Frontal cortex (tissue), 4 donors: Measurements from ENCODE around the gene OTOGL. TPM values are rescaled to one million over a fixed set of nuclear protein-coding genes. Genes with fewer than 3 reads are reported as not detected.
"Not testable (repeated sequence)": the region's sequence is repeated elsewhere in the genome, so short reads cannot be mapped to it uniquely, and the experiment has no call there.

Source experiments
- DNase-seq, 2 donors: peaks; one replicate each; pipeline ENCODE4 v3.0.0; 2012; ENCODE audit warnings: low spot score in 2 of 2
- FAIRE-seq: peaks from 2 replicates; lab custom pipeline; 2012; peaks lifted over from hg19 to GRCh38; lab: Jason Lieb, UNC
- total RNA-seq: library from RNA; depleted of rRNA; stranded (reverse); fragments of >200 nt; gene quantifications from one replicate; pipeline ENCODE4 v1.2.3, GENCODE V29; 2014
- donor health status: control.
- donor health status: control.
- donor health status: control.

OTOGL gene
- 0.41 TPM for total RNA-seq

- DNase-seq, result no peak
- FAIRE-seq, result no peak
Observed at GRCh38 chr12:80099259-80099658, at the start of gene OTOGL. OTOGL (plus strand) TSS chr12:80099537; CDS start chr12:80209432, 109,895 bp downstream.

- DNase-seq (no peak), FAIRE-seq (no peak)
Observed at GRCh38 chr12:80050236-80050635, 49.1 kb upstream of the OTOGL start.

GRCh38 chr12:80053051-80053790 is 46.1 kb upstream of the OTOGL start:
- peak in 1 of 2 donors; percentile 10 for DNase-seq
- no peak for FAIRE-seq

- DNase-seq (no peak), FAIRE-seq (no peak)
Observed at GRCh38 chr12:80056232-80056631, 43.1 kb upstream of the OTOGL start.

- DNase-seq (no peak), FAIRE-seq (no peak)
Observed at GRCh38 chr12:80056845-80057244, 42.5 kb upstream of the OTOGL start.

- FAIRE-seq (no peak), DNase-seq (no peak)
Observed at GRCh38 chr12:80058586-80058985, 40.8 kb upstream of the OTOGL start.

- FAIRE-seq (no peak), DNase-seq (no peak)
Observed at GRCh38 chr12:80059102-80059501, 40.2 kb upstream of the OTOGL start.

- DNase-seq (no peak), FAIRE-seq (no peak)
Observed at GRCh38 chr12:80059875-80060274, 39.5 kb upstream of the OTOGL start.

GRCh38 chr12:80064269-80064668 is 35.1 kb upstream of the OTOGL start:
- FAIRE-seq (no peak), DNase-seq (no peak)

GRCh38 chr12:80064951-80065350 is 34.4 kb upstream of the OTOGL start:
- FAIRE-seq, result no peak

GRCh38 chr12:80068173-80068572 is 31.2 kb upstream of the OTOGL start:
- FAIRE-seq (no peak), DNase-seq (no peak)

More at GRCh38 chr12:80064951-80065350, 34.4 kb upstream of the OTOGL start:
- DNase-seq, result no peak

GRCh38 chr12:80083892-80084614 is 15.3 kb upstream of the OTOGL start:
- DNase-seq, FAIRE-seq: not testable (repeated sequence)

GRCh38 chr12:80086025-80086424 is 13.3 kb upstream of the OTOGL start:
- FAIRE-seq (no peak), DNase-seq (no peak)

- DNase-seq (no peak), FAIRE-seq (no peak)
Observed at GRCh38 chr12:80087486-80088213, 11.7 kb upstream of the OTOGL start.

- no peak for FAIRE-seq
Observed at GRCh38 chr12:80100591-80100990, 1.3 kb downstream of the OTOGL start.

GRCh38 chr12:80101126-80101525 is 1.8 kb downstream of the OTOGL start:
- DNase-seq (no peak), FAIRE-seq (no peak)

More at GRCh38 chr12:80100591-80100990, 1.3 kb downstream of the OTOGL start:
- no peak for DNase-seq

- no peak for FAIRE-seq
- no peak for DNase-seq
Observed at GRCh38 chr12:80107221-80107620, 7.9 kb downstream of the OTOGL start.

- FAIRE-seq (no peak), DNase-seq (no peak)
Observed at GRCh38 chr12:80116735-80117134, 17.4 kb downstream of the OTOGL start.

- DNase-seq (no peak), FAIRE-seq (no peak)
Observed at GRCh38 chr12:80118565-80119324, 19.4 kb downstream of the OTOGL start.

- DNase-seq (no peak), FAIRE-seq (no peak)
Observed at GRCh38 chr12:80120994-80121393, 21.7 kb downstream of the OTOGL start.
